ENCODE data around the gene ATAD1. TPM values are rescaled to one million over a fixed set of nuclear protein-coding genes. Genes with fewer than 3 reads are reported as not detected.

ATAD1 gene
- total and polyA plus RNA-seq, 2 donors (not counting 1 experiment from before 2014, with no cell fraction given), result 34.7 to 49.0 TPM

GRCh38 chr10:87799860-87800259, 18.2 kb downstream of the ATAD1 start:
- Histone ChIP-seq H2AFZ (ENCODE audit: low read length) (no peak overlapping the region), H3K79me2 (ENCODE audit: control insufficient read depth, insufficient read depth, low read length) (peaks cover 4% of the 10 kb centered on the region), H3K9ac (ENCODE audit: insufficient read depth, low read length) (no peak overlapping the region), H4K20me1 (ENCODE audit: control insufficient read depth, extremely low read depth, insufficient read depth, low read length) (no peaks in the 10 kb centered on the region), H3K9me3 (ENCODE audit: control insufficient read depth, insufficient read depth, low read depth, low read length) (no peaks in the 10 kb centered on the region), H3K27ac (ENCODE audit: insufficient read depth, low read length) (no peak overlapping the region), H3K4me3 (replicated peaks in 1 of 4; ENCODE audit: control extremely low read depth in 1 of 4, insufficient read depth in 1 of 4, low read depth in 3 of 4, low read length in 4 of 4) (no peak overlapping the region), H3K4me1 (ENCODE audit: control insufficient read depth, extremely low read depth, insufficient read depth, low read length) (no peaks in the 10 kb centered on the region), H3K36me3 (ENCODE audit: control insufficient read depth, insufficient read depth, low read length) (peaks cover 1% of the 10 kb centered on the region), H3K4me2 (ENCODE audit: extremely low read depth, insufficient read depth, low read length) (no peak overlapping the region), H3K27me3 (ENCODE audit: control insufficient read depth, insufficient read depth, low read length) (no peaks in the 10 kb centered on the region)
- TF ChIP-seq, protein P1, sequence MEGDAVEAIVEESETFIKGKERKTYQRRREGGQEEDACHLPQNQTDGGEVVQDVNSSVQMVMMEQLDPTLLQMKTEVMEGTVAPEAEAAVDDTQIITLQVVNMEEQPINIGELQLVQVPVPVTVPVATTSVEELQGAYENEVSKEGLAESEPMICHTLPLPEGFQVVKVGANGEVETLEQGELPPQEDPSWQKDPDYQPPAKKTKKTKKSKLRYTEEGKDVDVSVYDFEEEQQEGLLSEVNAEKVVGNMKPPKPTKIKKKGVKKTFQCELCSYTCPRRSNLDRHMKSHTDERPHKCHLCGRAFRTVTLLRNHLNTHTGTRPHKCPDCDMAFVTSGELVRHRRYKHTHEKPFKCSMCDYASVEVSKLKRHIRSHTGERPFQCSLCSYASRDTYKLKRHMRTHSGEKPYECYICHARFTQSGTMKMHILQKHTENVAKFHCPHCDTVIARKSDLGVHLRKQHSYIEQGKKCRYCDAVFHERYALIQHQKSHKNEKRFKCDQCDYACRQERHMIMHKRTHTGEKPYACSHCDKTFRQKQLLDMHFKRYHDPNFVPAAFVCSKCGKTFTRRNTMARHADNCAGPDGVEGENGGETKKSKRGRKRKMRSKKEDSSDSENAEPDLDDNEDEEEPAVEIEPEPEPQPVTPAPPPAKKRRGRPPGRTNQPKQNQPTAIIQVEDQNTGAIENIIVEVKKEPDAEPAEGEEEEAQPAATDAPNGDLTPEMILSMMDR (conservative IDR thresholded peaks at IDR 0.05 in 1 of 2, IDR thresholded peaks at IDR 0.05 in 1 of 2; ENCODE audit: low read depth in 1 of 2, low read length in 2 of 2), result no peak
- no peak for TF ChIP-seq EZH2 (IDR thresholded peaks at IDR 0.05; ENCODE audit: low read length, missing control alignments)
- DNase-seq (ENCODE audit: low read depth in 2 of 2), result no peak

DNA sequence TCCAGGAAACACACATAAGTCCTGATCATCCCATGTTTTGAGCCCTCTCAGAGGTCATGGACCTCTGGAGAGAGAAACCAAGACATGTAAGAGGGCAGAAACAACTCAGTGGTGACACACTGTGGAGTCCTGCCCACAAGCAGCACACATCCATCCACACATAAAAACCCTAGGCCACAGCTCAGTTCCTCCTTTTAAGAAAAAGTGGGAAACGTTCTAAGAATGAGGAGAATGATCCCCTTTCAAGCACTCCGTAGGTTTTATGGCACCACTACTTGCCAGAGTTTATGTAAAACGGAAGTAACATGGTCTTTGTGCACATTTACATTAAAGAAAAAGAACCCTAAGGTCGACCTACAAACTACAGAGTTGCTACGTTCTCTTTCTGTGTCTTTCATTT, 19.9 kb downstream of the ATAD1 start:
- Histone ChIP-seq H3K4me2 (ENCODE audit: extremely low read depth, insufficient read depth, low read length) (no peak overlapping the region), H3K4me1 (ENCODE audit: control insufficient read depth, extremely low read depth, insufficient read depth, low read length) (no peaks in the 10 kb centered on the region), H3K27ac (ENCODE audit: insufficient read depth, low read length) (no peak overlapping the region), H3K9ac (ENCODE audit: insufficient read depth, low read length) (no peak overlapping the region), H3K27me3 (ENCODE audit: control insufficient read depth, insufficient read depth, low read length) (no peaks in the 10 kb centered on the region), H3K79me2 (ENCODE audit: control insufficient read depth, insufficient read depth, low read length) (no peaks in the 10 kb centered on the region), H3K36me3 (ENCODE audit: control insufficient read depth, insufficient read depth, low read length) (no peaks in the 10 kb centered on the region), H4K20me1 (ENCODE audit: control insufficient read depth, extremely low read depth, insufficient read depth, low read length) (no peaks in the 10 kb centered on the region), H2AFZ (ENCODE audit: low read length) (no peak overlapping the region), H3K4me3 (replicated peaks in 1 of 4; ENCODE audit: control extremely low read depth in 1 of 4, insufficient read depth in 1 of 4, low read depth in 3 of 4, low read length in 4 of 4) (no peak overlapping the region), H3K9me3 (ENCODE audit: control insufficient read depth, insufficient read depth, low read depth, low read length) (no peaks in the 10 kb centered on the region)
- TF ChIP-seq, protein P1 (conservative IDR thresholded peaks at IDR 0.05 in 1 of 2, IDR thresholded peaks at IDR 0.05 in 1 of 2; ENCODE audit: low read depth in 1 of 2, low read length in 2 of 2), result no peak
- no peak for TF ChIP-seq EZH2 (IDR thresholded peaks at IDR 0.05; ENCODE audit: low read length, missing control alignments)
- no peak for DNase-seq (ENCODE audit: low read depth in 2 of 2)

DNA sequence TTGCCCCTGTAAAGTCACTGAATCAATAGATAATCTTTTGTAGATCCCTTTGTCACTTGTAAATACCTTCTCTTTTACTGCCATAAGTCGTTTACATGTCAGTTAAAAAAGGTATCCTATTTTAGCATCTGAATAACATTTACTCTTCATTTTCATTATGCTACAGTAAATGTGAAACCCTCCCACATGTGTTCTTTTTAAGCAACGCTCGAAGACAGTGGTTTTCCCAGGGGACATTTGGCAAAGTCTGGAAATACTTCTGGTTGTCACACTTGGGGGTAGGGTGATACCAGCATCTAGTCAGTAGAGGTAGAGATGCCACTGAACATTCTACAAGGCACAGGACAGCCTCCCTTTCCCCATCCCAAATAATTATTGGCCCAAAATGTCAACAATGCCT, 23.7 kb downstream of the ATAD1 start:
- Histone ChIP-seq H3K27me3 (ENCODE audit: control insufficient read depth, insufficient read depth, low read length) (no peaks in the 10 kb centered on the region), H3K9ac (ENCODE audit: insufficient read depth, low read length) (no peak overlapping the region), H3K36me3 (ENCODE audit: control insufficient read depth, insufficient read depth, low read length) (peaks cover 3% of the 10 kb centered on the region), H3K79me2 (ENCODE audit: control insufficient read depth, insufficient read depth, low read length) (no peaks in the 10 kb centered on the region), H4K20me1 (ENCODE audit: control insufficient read depth, extremely low read depth, insufficient read depth, low read length) (no peaks in the 10 kb centered on the region), H3K27ac (ENCODE audit: insufficient read depth, low read length) (no peak overlapping the region), H3K4me1 (ENCODE audit: control insufficient read depth, extremely low read depth, insufficient read depth, low read length) (no peaks in the 10 kb centered on the region), H3K4me2 (ENCODE audit: extremely low read depth, insufficient read depth, low read length) (no peak overlapping the region), H3K4me3 (replicated peaks in 1 of 4; ENCODE audit: control extremely low read depth in 1 of 4, insufficient read depth in 1 of 4, low read depth in 3 of 4, low read length in 4 of 4) (no peak overlapping the region), H2AFZ (ENCODE audit: low read length) (no peak overlapping the region), H3K9me3 (ENCODE audit: control insufficient read depth, insufficient read depth, low read depth, low read length) (no peaks in the 10 kb centered on the region)
- no peak for TF ChIP-seq EZH2 (IDR thresholded peaks at IDR 0.05; ENCODE audit: low read length, missing control alignments)
- TF ChIP-seq, protein P1 (conservative IDR thresholded peaks at IDR 0.05 in 1 of 2, IDR thresholded peaks at IDR 0.05 in 1 of 2; ENCODE audit: low read depth in 1 of 2, low read length in 2 of 2), result no peak
- DNase-seq (ENCODE audit: low read depth in 2 of 2), result no peak

Data from fibroblast of lung (primary cell).